Osteoblast (primary cell): ENCODE measurements around the gene OR52N1. TPM values are rescaled to one million over a fixed set of nuclear protein-coding genes. Genes with fewer than 3 reads are reported as not detected.

ENCODE experiments used
- DNase-seq: peaks from one replicate; pipeline ENCODE4 v3.0.0; 2011; ENCODE audit warnings: low spot score, mixed read lengths; ENCODE audit not compliant: insufficient read length; ENCODE audit errors: missing footprints
- H2AFZ ChIP-seq: 2 replicates; pipeline ENCODE4 v1.6.0; 2011; ENCODE audit warnings: mild to moderate bottlenecking, low read length
- H3K27ac ChIP-seq: 2 replicates; pipeline ENCODE4 v1.5.1; 2011; ENCODE audit warnings: mild to moderate bottlenecking, low read depth, low read length, moderate library complexity
- H3K27me3 ChIP-seq: 2 replicates; pipeline ENCODE4 v1.6.0; 2012; ENCODE audit warnings: mild to moderate bottlenecking, control low read depth, inconsistent platforms, low read length, moderate library complexity; ENCODE audit not compliant: insufficient read depth
- H3K36me3 ChIP-seq: 2 replicates; pipeline ENCODE4 v1.5.1; 2011; ENCODE audit warnings: mild to moderate bottlenecking, low read length, control low read depth, moderate library complexity; ENCODE audit not compliant: insufficient read depth
- H3K4me1 ChIP-seq: 2 replicates; pipeline ENCODE4 v1.5.1; 2011; ENCODE audit warnings: mild to moderate bottlenecking, low read length, control low read depth, moderate library complexity; ENCODE audit not compliant: insufficient read depth
- H3K4me2 ChIP-seq: 2 replicates; pipeline ENCODE4 v1.6.0; 2011; ENCODE audit warnings: mild to moderate bottlenecking, low read length; ENCODE audit not compliant: insufficient read depth
- H3K4me3 ChIP-seq: fragments of 200-600 bp; sonication (generic); 3 replicates; pipeline ENCODE4 v1.5.1; 2012; ENCODE audit warnings: mild to moderate bottlenecking, low read length, inconsistent platforms; ENCODE audit not compliant: insufficient read depth
- H3K79me2 ChIP-seq: 2 replicates; pipeline ENCODE4 v1.6.0; 2012; ENCODE audit warnings: mild to moderate bottlenecking, low read length, control low read depth, inconsistent platforms; ENCODE audit not compliant: insufficient read depth
- H3K9me3 ChIP-seq: 2 replicates; pipeline ENCODE4 v1.5.1; 2011; ENCODE audit warnings: low read depth, low read length, control low read depth
- H4K20me1 ChIP-seq: 2 replicates; pipeline ENCODE4 v1.6.0; 2012; ENCODE audit warnings: mild to moderate bottlenecking, low read length, control low read depth; ENCODE audit not compliant: insufficient read depth
- CTCF ChIP-seq: IDR thresholded peaks from 2 replicates; pipeline ENCODE4 v1.5.1; 2011; ENCODE audit warnings: mild to moderate bottlenecking, low read depth, low read length, moderate library complexity; ENCODE audit errors: extremely low read depth
- total RNA-seq: library from RNA; depleted of rRNA; stranded (reverse); fragments of >200 nt; gene quantifications from 2 replicates; pipeline ENCODE4 v1.2.3, GENCODE V29; 2012

The OR52N1 gene
- total RNA-seq, 1 donor: 0.36 TPM

GRCh38 chr11:5749836-5750235 is 41.2 kb downstream of the OR52N1 start:
- H3K9me3 ChIP-seq: no peaks in the 10 kb centered on the region
- no peak overlapping the region for H2AFZ ChIP-seq
- no peaks in the 10 kb centered on the region for H3K79me2 ChIP-seq
- DNase-seq: no peak
- peaks cover 2% of the 10 kb centered on the region for H3K27me3 ChIP-seq
- H3K27ac ChIP-seq: no peak overlapping the region
- H3K36me3 ChIP-seq: no peaks in the 10 kb centered on the region
- no peaks in the 10 kb centered on the region for H3K4me1 ChIP-seq
- TF ChIP-seq CTCF: no peak
- no peak overlapping the region for H3K4me3 ChIP-seq
- no peaks in the 10 kb centered on the region for H4K20me1 ChIP-seq
- H3K4me2 ChIP-seq: no peak overlapping the region

GRCh38 chr11:5746614-5747013 is 44.5 kb downstream of the OR52N1 start:
- H3K36me3 ChIP-seq: no peaks in the 10 kb centered on the region
- no peaks in the 10 kb centered on the region for H3K9me3 ChIP-seq
- no peak overlapping the region for H2AFZ ChIP-seq
- no peak for TF ChIP-seq CTCF
- no peak for DNase-seq
- H3K4me2 ChIP-seq: no peak overlapping the region
- no peaks in the 10 kb centered on the region for H3K79me2 ChIP-seq
- H3K27ac ChIP-seq: no peak overlapping the region
- H3K27me3 ChIP-seq: no peaks in the 10 kb centered on the region
- H3K4me1 ChIP-seq: no peaks in the 10 kb centered on the region
- H3K4me3 ChIP-seq: no peak overlapping the region
- H4K20me1 ChIP-seq: no peaks in the 10 kb centered on the region

- Histone ChIP-seq H3K4me1 (peaks cover 17% of the 10 kb centered on the region), H3K9me3 (no peaks in the 10 kb centered on the region), H3K4me3 (no peak overlapping the region), H2AFZ (no peak overlapping the region), H3K4me2 (no peak overlapping the region), H3K27me3 (no peaks in the 10 kb centered on the region), H3K27ac (no peak overlapping the region), H3K36me3 (no peaks in the 10 kb centered on the region), H3K79me2 (no peaks in the 10 kb centered on the region), H4K20me1 (no peaks in the 10 kb centered on the region)
- TF ChIP-seq CTCF: no peak
- DNase-seq: peak; percentile 21
These were observed 52.6 kb downstream of the OR52N1 start for GRCh38 chr11:5738431-5738830.

DNA sequence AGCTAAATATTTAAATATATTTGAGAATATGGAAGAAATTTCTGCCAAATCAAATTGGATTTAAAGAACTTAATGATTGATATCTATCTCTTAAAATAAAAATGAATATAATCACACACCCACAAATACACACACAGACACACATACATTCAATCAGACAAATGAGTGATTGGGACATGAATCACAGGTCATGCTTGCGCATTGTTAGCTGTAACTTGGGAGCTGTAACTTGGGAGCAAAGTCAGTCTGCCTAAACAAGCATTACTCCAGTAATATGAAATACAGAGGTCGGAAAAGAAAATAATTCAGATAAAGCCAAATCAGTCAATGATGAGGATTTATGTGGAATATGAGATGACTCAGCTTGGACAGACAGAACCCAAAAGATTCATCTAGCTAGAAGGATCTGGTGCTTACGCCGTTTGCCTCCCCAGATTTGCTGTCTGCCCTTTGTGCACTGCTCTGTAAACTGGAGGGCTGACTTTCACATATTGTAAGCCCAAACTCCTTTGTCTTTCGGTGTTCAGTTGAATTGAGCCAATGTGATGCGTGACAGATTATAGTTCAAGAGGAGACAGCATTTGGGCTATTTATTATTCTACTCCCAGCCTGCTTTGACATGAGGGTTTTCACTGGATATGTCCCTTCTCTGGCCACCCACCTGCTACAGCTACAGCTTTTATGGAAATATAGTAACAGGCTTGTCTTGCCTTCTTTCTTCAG is 53.2 kb downstream of the OR52N1 start:
- Histone ChIP-seq H3K27me3 (no peaks in the 10 kb centered on the region), H3K9me3 (no peaks in the 10 kb centered on the region), H3K4me3 (no peak overlapping the region), H2AFZ (no peak overlapping the region), H3K4me2 (no peak overlapping the region), H3K79me2 (no peaks in the 10 kb centered on the region), H4K20me1 (no peaks in the 10 kb centered on the region), H3K36me3 (no peaks in the 10 kb centered on the region), H3K4me1 (peaks cover 17% of the 10 kb centered on the region), H3K27ac (peak overlapping the region; percentile 53)
- DNase-seq: no peak
- no peak for TF ChIP-seq CTCF
